Mesothelial cell of epicardium (in vitro differentiated cells): ENCODE results near the gene PCBD1. TPM values are rescaled to one million over a fixed set of nuclear protein-coding genes. Genes with fewer than 3 reads are reported as not detected.

ENCODE experiments used
- DNase-seq, 2 experiments: peaks; one replicate each; pipeline ENCODE4 v3.0.0; 2021; ENCODE audit warnings: low spot score in 2 of 2; ENCODE audit not compliant: unreplicated experiment in 2 of 2
- H3K27ac Mint-ChIP-seq: 2 replicates; pipeline ENCODE4 v1.8.0; 2021; ENCODE audit warnings: mixed read lengths
- H3K27me3 Mint-ChIP-seq: 2 replicates; pipeline ENCODE4 v1.8.0; 2021; ENCODE audit warnings: low read depth, mixed read lengths
- H3K36me3 Mint-ChIP-seq: 2 replicates; pipeline ENCODE4 v1.8.0; 2021; ENCODE audit warnings: mixed read lengths
- H3K4me1 Mint-ChIP-seq: 2 replicates; pipeline ENCODE4 v1.8.0; 2021; ENCODE audit warnings: mixed read lengths
- H3K4me3 Mint-ChIP-seq: 2 replicates; pipeline ENCODE4 v1.8.0; 2021; ENCODE audit warnings: mild to moderate bottlenecking, moderate library complexity, mixed read lengths
- H3K9me3 Mint-ChIP-seq: 2 replicates; pipeline ENCODE4 v1.8.0; 2021; ENCODE audit warnings: mixed read lengths
- total RNA-seq: library from RNA; stranded (reverse); gene quantifications from 3 replicates; pipeline ENCODE4 v1.2.1, GENCODE V29; 2021
- TF ChIP-seq, protein P1 (sequence below): fragments of 200-600 bp; sonication (generic); IDR thresholded peaks from one replicate; pipeline ENCODE4 v1.5.0; 2021; ENCODE audit warnings: antibody characterized with exemption; ENCODE audit not compliant: unreplicated experiment

Gene PCBD1
- total RNA-seq, 1 donor from 2014 or later: 50.5 TPM

DNA sequence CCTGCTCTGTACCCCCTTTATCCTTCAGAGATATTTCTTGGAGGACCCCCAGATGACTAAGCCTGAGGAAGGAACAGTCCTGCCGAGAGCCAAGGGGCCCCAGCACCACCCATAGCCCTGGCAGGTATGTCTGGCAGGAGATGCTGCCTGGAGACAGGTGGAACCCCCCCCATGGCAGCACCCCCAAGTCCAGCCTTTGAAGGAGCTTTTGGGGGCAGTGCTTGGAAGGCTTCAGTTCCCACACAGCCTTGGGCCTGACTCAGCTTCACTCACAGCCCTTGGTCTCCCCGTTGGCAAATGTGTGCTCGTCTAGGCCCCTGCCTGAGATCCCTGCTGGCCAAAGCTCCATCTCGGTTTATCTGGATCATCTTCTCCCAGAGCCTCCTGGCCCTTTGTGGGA lies 23.0 kb upstream of the PCBD1 start:
- peaks cover 68% of the 10 kb centered on the region for H3K27me3 Mint-ChIP-seq

DNA sequence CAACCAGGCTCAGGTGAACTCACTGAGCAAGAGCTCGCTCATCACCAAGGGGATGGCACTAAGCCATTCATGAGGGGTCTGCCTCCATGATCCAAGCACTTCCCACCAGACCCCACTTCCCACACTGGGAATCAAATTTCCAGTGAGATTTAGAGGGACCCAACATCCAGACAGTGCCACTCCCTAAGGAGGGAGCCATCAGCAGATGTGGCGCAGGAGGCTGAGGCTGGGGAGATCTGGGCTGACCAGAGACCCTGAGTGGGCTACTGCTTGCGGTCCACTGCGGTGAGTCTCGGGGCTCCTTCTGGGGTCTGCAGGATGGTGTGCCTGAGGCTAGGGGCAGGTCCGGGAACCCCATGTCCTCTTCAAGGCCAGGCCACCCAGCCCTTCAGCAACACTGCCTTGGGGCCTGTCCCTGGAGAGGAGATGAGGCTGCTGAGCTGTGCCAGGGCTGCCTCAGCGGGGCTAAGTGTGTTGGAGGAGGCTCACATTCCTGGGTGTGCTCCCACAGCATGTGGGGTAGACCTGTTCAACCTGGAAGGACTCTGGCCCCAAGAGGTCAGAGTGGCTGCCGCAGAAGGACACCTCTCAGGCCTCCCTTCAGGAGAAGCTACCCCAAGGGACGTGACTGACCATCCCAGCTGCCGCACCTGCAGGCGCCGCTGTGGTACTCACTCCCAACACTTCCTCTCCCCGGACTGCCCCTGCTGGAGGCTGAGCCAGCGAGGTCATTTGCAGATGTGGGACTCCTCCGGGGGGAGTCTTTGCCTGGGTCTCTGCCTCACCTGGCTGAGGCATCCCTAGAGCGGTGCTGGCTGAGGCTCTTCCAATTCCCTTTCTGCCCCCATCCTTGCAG lies 22.3 kb upstream of the PCBD1 start:
- TF ChIP-seq, protein P1, sequence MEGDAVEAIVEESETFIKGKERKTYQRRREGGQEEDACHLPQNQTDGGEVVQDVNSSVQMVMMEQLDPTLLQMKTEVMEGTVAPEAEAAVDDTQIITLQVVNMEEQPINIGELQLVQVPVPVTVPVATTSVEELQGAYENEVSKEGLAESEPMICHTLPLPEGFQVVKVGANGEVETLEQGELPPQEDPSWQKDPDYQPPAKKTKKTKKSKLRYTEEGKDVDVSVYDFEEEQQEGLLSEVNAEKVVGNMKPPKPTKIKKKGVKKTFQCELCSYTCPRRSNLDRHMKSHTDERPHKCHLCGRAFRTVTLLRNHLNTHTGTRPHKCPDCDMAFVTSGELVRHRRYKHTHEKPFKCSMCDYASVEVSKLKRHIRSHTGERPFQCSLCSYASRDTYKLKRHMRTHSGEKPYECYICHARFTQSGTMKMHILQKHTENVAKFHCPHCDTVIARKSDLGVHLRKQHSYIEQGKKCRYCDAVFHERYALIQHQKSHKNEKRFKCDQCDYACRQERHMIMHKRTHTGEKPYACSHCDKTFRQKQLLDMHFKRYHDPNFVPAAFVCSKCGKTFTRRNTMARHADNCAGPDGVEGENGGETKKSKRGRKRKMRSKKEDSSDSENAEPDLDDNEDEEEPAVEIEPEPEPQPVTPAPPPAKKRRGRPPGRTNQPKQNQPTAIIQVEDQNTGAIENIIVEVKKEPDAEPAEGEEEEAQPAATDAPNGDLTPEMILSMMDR: no peak

More for the DNA sequence above, 23.0 kb upstream of the PCBD1 start:
- Mint-ChIP-seq H3K9me3 (no peaks in the 10 kb centered on the region), H3K36me3 (no peaks in the 10 kb centered on the region), H3K4me3 (no peak overlapping the region), H3K4me1 (peaks cover 7% of the 10 kb centered on the region), H3K27ac (no peak overlapping the region)
- DNase-seq: no peak
- TF ChIP-seq, protein P1: no peak

DNA sequence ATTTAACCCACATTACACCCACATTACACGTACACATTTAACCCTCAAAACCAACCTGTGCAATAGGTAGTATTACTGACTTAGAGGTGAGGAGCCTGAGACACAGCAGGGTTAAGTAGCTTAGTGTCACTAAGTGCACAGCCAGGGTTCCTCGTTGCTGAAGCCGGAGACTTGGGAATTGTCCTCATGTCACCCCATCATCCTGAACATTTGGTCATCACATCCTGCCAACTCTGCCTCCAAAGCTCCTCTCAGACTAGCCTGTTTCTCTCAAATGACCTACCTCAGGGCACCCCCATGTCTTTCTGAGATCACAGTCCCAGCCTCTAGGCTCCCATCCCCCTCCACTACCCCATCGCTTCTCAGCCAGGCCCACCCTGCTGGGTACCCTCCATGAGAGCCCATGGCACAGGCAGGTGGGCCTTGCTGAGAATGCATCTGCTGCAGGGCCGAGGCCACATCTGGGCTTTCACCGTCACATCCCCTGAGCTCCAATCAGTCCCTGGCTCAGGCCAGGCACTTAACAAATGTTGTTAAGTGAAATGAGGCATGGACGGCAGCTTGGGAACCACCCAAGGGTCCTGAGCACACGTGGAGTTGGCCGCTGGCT lies 21.1 kb upstream of the PCBD1 start:
- TF ChIP-seq, protein P1: no peak
- Mint-ChIP-seq H3K27ac (no peak overlapping the region), H3K27me3 (peaks cover 55% of the 10 kb centered on the region), H3K36me3 (no peaks in the 10 kb centered on the region), H3K4me3 (no peak overlapping the region), H3K9me3 (no peaks in the 10 kb centered on the region), H3K4me1 (peaks cover 7% of the 10 kb centered on the region)
- DNase-seq: no peak

More for the DNA sequence above, 22.3 kb upstream of the PCBD1 start:
- Mint-ChIP-seq H3K4me1 (peaks cover 7% of the 10 kb centered on the region), H3K27ac (no peak overlapping the region), H3K4me3 (no peak overlapping the region), H3K36me3 (no peaks in the 10 kb centered on the region), H3K9me3 (no peaks in the 10 kb centered on the region), H3K27me3 (peaks cover 62% of the 10 kb centered on the region)
- no peak for DNase-seq

DNA sequence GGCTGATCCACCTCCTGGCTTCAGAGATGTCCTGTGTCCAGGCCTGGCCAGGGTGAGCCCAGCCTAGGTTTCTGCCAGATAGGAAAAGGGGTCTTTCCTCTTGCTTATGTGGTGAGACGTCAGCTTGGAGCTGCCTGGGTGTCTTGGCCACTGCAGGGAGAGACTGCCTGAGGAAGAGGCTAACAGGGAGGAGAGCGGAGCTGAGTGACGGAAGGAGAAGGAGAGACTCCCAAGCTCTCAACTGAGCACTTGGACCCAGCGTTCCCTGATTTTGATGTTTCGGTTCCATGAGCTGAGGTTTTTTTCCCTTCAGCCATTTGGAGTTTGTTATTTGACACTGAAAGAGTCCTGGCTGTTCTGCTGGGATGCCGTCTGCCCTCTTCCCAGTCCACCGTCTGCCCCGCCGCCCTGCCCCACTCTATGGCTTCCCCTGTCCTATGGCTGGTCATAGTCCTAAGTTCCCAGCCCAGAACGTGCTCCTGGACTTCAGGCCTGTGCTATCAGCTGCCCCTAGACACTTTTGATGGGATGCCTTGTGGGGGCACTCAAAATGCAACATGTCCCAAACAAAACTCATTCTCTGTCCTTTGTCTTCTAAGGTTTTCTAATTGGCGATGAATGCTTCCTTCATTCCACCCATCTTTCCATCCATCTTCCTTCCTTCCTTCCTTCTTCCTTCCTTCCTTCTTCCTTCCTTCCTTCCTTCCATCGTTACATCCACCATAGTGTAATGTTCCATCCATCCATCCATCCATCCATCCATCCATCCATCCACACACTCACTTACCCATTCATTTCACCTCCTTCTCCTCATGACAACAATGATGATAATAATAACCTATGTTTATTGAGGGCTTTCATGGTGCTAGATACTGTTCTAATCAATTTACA lies 20.3 kb upstream of the PCBD1 start:
- Mint-ChIP-seq H3K27me3 (peaks cover 47% of the 10 kb centered on the region), H3K4me3 (no peak overlapping the region), H3K36me3 (no peaks in the 10 kb centered on the region), H3K4me1 (peaks cover 7% of the 10 kb centered on the region), H3K9me3 (no peaks in the 10 kb centered on the region), H3K27ac (no peak overlapping the region)
- no peak for DNase-seq
- TF ChIP-seq, protein P1: no peak

DNA sequence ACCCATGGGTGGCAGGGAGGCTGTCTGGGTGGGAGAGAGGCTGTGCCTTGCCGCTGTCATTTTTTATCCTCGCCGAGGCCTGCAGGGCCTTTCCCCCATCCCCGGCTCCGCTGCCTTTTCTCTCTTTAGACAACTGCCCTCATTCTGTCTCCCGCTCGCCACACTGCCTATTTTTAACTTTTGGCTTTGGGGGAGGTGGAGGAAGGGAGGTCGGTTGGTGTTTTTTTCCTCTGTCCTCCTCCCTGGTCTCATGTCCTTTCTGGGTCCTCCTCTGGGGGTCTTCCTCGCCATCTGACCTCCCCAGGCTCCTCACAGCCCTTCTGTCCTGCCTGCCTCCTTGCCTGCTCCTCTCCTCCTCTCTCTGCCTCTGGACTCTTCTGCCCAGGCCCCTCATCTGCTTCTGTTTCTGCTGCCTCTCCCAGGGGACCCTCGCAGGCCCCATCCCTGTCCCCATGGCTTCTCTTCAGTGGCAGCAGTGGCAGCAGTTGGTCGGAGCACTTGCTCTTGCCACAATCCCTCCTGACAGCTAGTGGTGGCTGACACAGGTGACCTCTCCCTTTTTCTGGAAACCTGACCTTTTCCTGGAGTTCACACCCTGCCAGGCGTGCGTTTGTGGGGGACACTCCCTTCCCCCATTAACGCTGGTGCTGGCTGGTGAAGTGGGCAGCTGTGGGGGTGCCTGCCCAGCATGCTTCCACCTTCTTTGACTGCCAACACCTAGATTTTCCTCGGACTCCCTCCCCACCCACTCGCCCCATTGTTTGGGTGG lies 19.5 kb upstream of the PCBD1 start:
- DNase-seq: no peak
- TF ChIP-seq, protein P1: no peak
- Mint-ChIP-seq H3K4me3 (no peak overlapping the region), H3K4me1 (peaks cover 8% of the 10 kb centered on the region), H3K27ac (no peak overlapping the region), H3K27me3 (peaks cover 41% of the 10 kb centered on the region), H3K36me3 (no peaks in the 10 kb centered on the region), H3K9me3 (no peaks in the 10 kb centered on the region)
